GM21526 (cell line): ENCODE measurements around the gene CXCR2.
"Not testable (repeated sequence)": the region's sequence is repeated elsewhere in the genome, so short reads cannot be mapped to it uniquely, and the experiment has no call there.

Experiments
- ATAC-seq: cut with Tn5 transposase; IDR thresholded peaks from one replicate; pipeline ENCODE4 v1.9.1; 2021; ENCODE audit warnings: moderate library complexity; ENCODE audit not compliant: unreplicated experiment, low FRiP score

The CXCR2 gene

DNA sequence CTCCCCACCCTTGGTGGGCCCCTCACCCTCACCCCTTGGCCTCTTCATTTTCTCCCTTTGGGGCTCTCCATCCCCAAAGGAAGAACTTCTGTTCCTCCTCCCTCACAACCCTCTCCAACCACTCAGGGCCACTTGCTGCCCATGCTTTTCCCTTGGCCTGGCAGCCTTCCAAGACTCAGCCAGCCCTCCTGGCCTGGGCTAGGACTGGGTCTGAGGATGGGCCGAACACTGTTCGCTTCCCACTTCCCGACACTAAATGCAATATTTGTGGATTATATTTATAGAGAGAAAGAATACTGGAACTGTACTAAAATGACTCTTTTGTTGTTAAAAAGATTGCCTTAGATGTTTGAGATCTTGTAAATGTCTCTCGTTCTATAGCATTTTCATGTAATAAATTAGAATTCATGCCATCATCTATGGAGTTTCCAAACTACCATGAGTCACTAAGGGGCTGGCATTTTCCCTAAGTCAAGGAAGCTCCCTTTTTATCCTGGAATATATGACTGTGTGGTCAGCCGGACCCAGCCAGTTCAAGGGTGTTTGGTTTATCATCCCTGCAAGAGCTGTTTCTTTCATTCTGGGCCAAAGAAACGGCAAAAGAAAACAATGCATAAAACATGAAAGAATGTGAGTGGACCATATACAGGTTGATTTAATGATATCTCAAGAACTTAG lies 3.8 kb downstream of the CXCR2 start:
- ATAC-seq, result no peak

DNA sequence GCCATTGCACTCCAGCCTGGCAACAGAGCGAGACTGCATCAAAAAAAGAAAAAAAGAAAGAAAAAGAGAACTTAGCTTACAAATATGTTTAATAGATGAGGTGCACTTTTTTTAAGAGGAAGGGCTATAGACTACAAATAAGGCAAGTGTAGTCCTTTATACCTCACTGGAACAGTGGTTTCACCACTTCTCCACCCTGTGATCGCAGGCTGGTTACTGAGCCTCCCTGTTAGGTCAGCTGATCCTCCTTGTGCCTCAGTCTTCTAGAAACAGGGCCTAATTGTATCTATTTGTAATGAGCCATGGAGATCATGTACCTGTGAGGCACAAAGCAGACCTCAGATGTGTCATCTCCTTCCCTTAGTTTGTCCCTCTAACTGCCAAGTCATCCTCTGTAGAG lies 4.5 kb downstream of the CXCR2 start:
- no peak for ATAC-seq

- ATAC-seq, result no peak
These were observed 5.0 kb downstream of the CXCR2 start for GRCh38 chr2:218130822-218131221.

- ATAC-seq, result no peak
These were observed 11.7 kb downstream of the CXCR2 start for GRCh38 chr2:218137514-218137913.

GRCh38 chr2:218138047-218138446 lies 12.2 kb downstream of the CXCR2 start:
- no peak for ATAC-seq

DNA sequence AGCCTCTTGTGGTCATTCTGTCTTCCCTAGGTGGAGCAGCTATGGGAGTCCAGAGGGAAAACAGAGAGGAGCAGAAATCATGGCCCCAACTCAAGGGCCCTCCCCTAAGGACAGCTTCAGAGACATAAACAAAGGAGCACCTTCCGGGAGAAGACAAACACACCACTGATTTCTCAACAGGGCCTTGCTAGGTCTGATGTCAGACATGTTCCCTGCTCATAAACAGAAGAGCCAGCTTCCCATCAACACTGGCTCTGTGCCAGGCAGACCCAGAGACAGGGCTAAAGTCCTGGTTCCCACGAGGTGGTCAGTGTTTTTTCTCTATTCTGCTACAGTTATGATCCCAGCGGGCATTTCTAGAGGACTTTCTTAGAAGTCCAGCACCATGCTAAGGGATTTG lies 19.3 kb downstream of the CXCR2 start:
- ATAC-seq, result no peak

DNA sequence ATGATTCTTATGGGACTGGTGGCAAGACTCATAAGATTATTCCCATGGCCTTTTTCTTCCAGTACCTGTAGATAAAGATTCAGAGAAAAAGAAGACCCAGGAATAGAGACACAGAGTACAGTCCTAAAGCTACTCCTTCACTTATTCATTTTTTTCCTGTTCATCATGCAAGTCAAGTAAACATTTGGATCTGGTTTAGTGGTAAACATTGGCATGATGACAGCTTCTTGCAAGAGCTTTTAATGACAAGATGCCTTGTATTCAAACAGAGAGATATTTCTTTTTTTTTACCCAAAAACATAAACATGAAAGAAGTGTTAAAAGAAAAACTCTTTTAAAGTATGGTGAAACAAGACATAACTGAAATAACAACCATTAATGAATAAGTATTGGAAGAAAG lies 20.2 kb downstream of the CXCR2 start:
- no peak for ATAC-seq

- no peak for ATAC-seq
These were observed 23.3 kb downstream of the CXCR2 start for GRCh38 chr2:218149098-218149497.

DNA sequence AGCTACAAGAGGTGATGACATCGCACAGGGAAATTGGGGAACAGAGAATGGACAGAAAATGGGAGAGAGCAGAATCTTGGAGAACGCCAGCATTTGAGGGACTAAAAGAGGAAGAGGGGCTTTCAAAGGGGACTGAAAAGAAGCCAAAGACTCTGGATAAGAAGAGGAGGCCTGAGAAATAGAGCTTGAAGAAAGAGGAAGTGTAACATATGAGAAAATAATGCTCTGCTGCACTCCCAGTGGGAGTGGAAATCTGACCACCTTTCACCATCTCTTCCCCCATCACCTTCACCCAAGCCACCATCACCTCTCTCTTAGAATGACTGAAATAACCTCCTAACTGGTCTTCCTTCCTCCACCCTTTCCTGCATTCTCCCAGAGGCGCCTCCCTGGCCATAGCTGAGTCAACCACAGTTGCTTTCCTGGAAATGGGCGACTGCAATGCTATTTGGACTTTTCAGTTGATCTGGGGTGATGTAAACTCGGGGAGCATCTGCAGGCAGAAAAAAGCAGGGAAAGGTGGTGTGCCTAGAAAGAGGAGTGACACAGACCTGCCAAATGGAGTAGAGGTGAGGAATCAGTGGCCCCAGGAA lies 24.1 kb downstream of the CXCR2 start:
- no peak for ATAC-seq

GRCh38 chr2:218152172-218152571 lies 26.3 kb downstream of the CXCR2 start:
- ATAC-seq, result no peak

- ATAC-seq, result no peak
These were observed 26.9 kb downstream of the CXCR2 start for GRCh38 chr2:218152777-218153176.

- ATAC-seq, result no peak
These were observed 30.2 kb downstream of the CXCR2 start for GRCh38 chr2:218155953-218156479.

GRCh38 chr2:218161644-218162043 lies 35.8 kb downstream of the CXCR2 start:
- no peak for ATAC-seq

- no peak for ATAC-seq
These were observed 37.0 kb downstream of the CXCR2 start for GRCh38 chr2:218162814-218163213.

DNA sequence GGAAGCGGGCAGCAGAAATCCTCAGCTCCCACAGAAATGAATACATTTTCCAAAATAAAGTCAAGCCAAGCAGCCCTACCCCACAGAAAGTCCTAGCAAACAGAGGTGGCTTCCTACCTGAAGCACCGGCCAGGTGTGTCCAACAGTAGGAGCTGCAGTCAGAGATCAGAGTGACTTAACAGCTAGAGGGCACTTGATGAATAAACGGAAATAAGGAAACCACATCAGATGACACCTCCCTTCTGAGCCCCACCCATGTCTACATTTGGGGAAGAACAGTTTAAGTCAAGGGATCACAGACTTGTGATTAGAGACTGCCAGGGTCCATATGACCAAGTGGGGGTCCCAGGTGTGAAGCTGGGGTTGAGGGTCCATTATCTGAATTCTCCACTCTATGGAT lies 41.0 kb downstream of the CXCR2 start, which contains the start of gene CXCR1:
Gene CXCR1 (minus strand): TSS at position 172 of the 400 bp plus-strand sequence. CDS start 1,751 bp downstream, outside the sequence.
- no peak for ATAC-seq

- no peak for ATAC-seq
These were observed 42.2 kb downstream of the CXCR2 start for GRCh38 chr2:218168016-218168415.

- no peak for ATAC-seq
These were observed 43.0 kb downstream of the CXCR2 start for GRCh38 chr2:218168635-218169462.

DNA sequence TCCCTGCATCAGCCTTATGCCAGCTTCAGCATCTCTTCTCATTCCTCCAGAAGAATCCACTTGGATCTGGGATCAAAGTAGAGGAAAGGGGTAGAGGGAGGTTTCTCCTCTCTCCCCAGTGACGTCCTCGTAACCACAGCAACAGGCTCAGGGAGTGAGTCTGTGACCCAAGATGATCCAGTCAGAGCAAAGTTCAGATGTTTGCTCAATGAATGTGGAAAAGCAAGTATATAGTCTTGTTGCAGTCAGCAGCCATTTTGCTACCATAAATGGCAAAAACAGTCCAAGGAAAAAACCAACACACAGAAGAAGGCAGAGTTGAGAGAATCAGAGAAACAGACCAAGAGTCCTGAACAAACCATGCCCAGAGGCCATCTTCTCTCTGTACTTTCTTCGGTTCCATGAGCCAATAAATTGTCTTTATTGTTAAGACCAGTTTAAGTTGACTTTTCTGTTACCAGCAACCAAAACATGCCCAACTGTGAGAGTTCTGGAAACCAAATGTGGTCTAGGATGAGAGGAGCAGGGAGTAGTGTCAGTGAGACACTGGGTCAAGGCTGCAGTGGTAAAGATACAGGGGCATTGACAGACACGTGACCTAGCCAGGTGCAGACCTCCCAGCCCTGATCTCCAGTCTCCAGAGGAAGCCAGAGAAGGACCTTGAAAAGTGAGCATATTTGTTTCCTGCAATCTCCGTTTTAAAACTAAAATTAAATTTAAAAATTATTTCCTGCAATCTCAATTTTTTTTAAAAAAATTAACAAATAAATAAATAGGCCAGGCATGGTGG lies 44.1 kb downstream of the CXCR2 start:
- no peak for ATAC-seq

DNA sequence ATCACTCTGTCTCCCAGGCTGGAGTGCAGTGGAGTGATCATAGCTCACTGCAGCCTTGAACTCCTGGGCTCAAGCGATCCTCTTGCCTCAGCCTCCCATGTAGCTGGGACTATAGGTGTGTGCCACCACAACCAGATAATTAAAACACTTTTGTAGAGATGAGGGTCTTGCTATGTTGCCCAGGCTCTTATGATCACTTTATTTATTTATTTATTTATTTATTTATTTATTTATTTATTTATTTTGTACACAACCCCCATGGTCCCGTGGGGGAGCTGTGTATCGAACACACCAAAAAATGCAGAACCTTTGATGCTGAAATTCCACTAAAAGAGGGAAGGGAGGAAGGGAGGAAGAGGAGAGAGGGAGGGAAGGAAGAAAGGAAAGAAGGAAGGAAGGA lies 45.9 kb downstream of the CXCR2 start:
- not testable (repeated sequence) for ATAC-seq

DNA sequence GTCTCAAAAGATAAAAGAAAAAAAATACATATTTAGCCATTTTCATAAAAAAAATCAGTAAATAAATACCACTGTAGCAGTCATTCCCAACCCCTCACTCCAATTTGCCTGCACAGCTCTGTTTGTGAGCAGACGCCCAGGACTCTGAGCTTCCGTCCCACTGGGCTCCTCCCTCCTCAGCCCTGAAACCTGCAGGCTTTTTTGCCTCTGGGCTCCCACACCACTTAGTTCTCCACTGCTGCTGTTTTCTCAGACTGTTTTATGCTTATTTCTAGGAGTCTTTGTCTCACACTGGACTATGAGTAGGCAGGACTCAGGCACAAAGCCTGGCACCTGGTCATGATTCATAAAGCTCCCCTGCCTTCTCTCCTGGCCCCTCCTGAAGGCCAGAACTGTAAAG lies 47.0 kb downstream of the CXCR2 start:
- no peak for ATAC-seq

- no peak for ATAC-seq
These were observed 54.0 kb downstream of the CXCR2 start for GRCh38 chr2:218179782-218180181.
